GM23338 (cell line): ENCODE results near the gene KATNAL2. TPM values are rescaled to one million over a fixed set of nuclear protein-coding genes. Genes with fewer than 3 reads are reported as not detected.

Source experiments
- ATAC-seq: fragments of 200-7000 bp; cut with Tn5 transposase; 3 replicates; pipeline ENCODE4 v1.9.1; 2020
- DNase-seq: peaks from one replicate; pipeline ENCODE4 v3.0.0-alpha.2; 2015; ENCODE audit warnings: low spot score
- H2AFZ ChIP-seq: fragments of 200-600 bp; sonication (generic); 2 replicates; pipeline ENCODE4 v1.8.0; 2016; ENCODE audit warnings: antibody characterized with exemption, mild to moderate bottlenecking, moderate library complexity
- H3F3A ChIP-seq: fragments of 200-600 bp; sonication (generic); replicated peaks from 2 replicates; pipeline ENCODE4 v1.8.0; 2017; ENCODE audit warnings: antibody characterized with exemption, mixed run types, low read depth
- H3K27ac ChIP-seq: fragments of 200-600 bp; sonication (generic); 2 replicates; pipeline ENCODE4 v1.6.1; 2016; ENCODE audit warnings: low read depth
- H3K27me3 ChIP-seq: fragments of 200-600 bp; sonication (generic); 2 replicates; pipeline ENCODE4 v1.8.0; 2016; ENCODE audit warnings: mild to moderate bottlenecking, mixed run types, moderate library complexity; ENCODE audit not compliant: insufficient read depth
- H3K36me3 ChIP-seq: fragments of 200-600 bp; sonication (generic); 2 replicates; pipeline ENCODE4 v1.8.0; 2016; ENCODE audit warnings: mild to moderate bottlenecking; ENCODE audit not compliant: insufficient read depth
- H3K4me1 ChIP-seq: fragments of 200-600 bp; sonication (generic); 2 replicates; pipeline ENCODE4 v1.8.0; 2016; ENCODE audit warnings: mild to moderate bottlenecking, moderate library complexity; ENCODE audit not compliant: insufficient read depth
- H3K4me2 ChIP-seq: fragments of 200-600 bp; sonication (generic); 2 replicates; pipeline ENCODE4 v1.7.1; 2017; ENCODE audit warnings: mixed run types
- H3K4me3 ChIP-seq: fragments of 200-600 bp; sonication (generic); 2 replicates; pipeline ENCODE4 v1.6.1; 2016; ENCODE audit warnings: mixed run types
- H3K79me2 ChIP-seq: fragments of 200-600 bp; sonication (generic); replicated peaks from 2 replicates; pipeline ENCODE4 v1.8.0; 2017; ENCODE audit warnings: mild to moderate bottlenecking; ENCODE audit not compliant: insufficient read depth
- H3K9me2 ChIP-seq: fragments of 200-600 bp; sonication (generic); 2 replicates; pipeline ENCODE4 v1.8.0; 2017; ENCODE audit not compliant: insufficient read depth
- H4K20me1 ChIP-seq: fragments of 200-600 bp; sonication (generic); replicated peaks from 2 replicates; pipeline ENCODE4 v1.8.0; 2017; ENCODE audit warnings: mild to moderate bottlenecking; ENCODE audit not compliant: insufficient read depth
- H3K27ac Mint-ChIP-seq: 2 replicates; pipeline ENCODE4 v1.8.0; 2020; ENCODE audit warnings: inconsistent platforms, mild to moderate bottlenecking, moderate library complexity, mixed read lengths
- H3K27me3 Mint-ChIP-seq: 3 replicates; pipeline ENCODE4 v1.8.0; 2022; ENCODE audit warnings: low read depth, mild to moderate bottlenecking, moderate library complexity, mixed read lengths, inconsistent platforms; ENCODE audit not compliant: insufficient read depth, poor library complexity
- H3K36me3 Mint-ChIP-seq: 3 replicates; pipeline ENCODE4 v1.8.0; 2021; ENCODE audit warnings: low read depth, mild to moderate bottlenecking, inconsistent platforms, moderate library complexity, mixed read lengths
- H3K4me1 Mint-ChIP-seq: 3 replicates; pipeline ENCODE4 v1.8.0; 2020; ENCODE audit warnings: mild to moderate bottlenecking, inconsistent platforms, mixed read lengths
- H3K4me3 Mint-ChIP-seq: 3 replicates; pipeline ENCODE4 v1.8.0; 2021; ENCODE audit warnings: moderate library complexity, mild to moderate bottlenecking, inconsistent platforms, mixed read lengths
- H3K9me3 Mint-ChIP-seq: 3 replicates; pipeline ENCODE4 v1.8.0; 2020; ENCODE audit warnings: moderate library complexity, mild to moderate bottlenecking, inconsistent platforms, mixed read lengths
- CREB1 ChIP-seq: fragments of 250-450 bp; sonication (Bioruptor Pico); IDR thresholded peaks from 2 replicates; pipeline ENCODE4 v1.5.0; 2020; ENCODE audit warnings: low read depth, mild to moderate bottlenecking, moderate library complexity
- JUNB ChIP-seq: IDR thresholded peaks from one replicate; pipeline ENCODE4 v1.6.1; 2016; ENCODE audit warnings: antibody characterized with exemption; ENCODE audit not compliant: unreplicated experiment
- NANOG ChIP-seq: IDR thresholded peaks from 2 replicates; pipeline ENCODE4 v1.6.1; 2016; ENCODE audit warnings: antibody characterized with exemption, borderline replicate concordance
- REST ChIP-seq: IDR thresholded peaks from one replicate; pipeline ENCODE4 v1.6.1; 2018; ENCODE audit warnings: antibody characterized with exemption; ENCODE audit not compliant: unreplicated experiment
- STAT1 ChIP-seq: IDR thresholded peaks from one replicate; pipeline ENCODE4 v1.6.1; 2016; ENCODE audit warnings: antibody characterized with exemption; ENCODE audit not compliant: unreplicated experiment
- ZNF331 ChIP-seq: fragments of 250-450 bp; sonication (Bioruptor Pico); IDR thresholded peaks from 2 replicates; pipeline ENCODE4 v1.5.0; 2020; ENCODE audit warnings: low read depth, mild to moderate bottlenecking, moderate library complexity
- ZNF462 ChIP-seq: fragments of 250-450 bp; sonication (Bioruptor Pico); IDR thresholded peaks from 2 replicates; pipeline ENCODE4 v1.5.0; 2020; ENCODE audit warnings: mild to moderate bottlenecking, moderate library complexity
- polyA plus RNA-seq: library from polyadenylated mRNA; unstranded; fragments of >200 nt; fragmentation: Nextera tagmentation; extraction: Ambion mirVana; gene quantifications from 2 replicates; pipeline ENCODE4 v1.2.1, GENCODE V29; 2016
- total RNA-seq: library from RNA; depleted of rRNA; stranded (reverse); fragments of >200 nt; shearing (Covaris generic); gene quantifications from 2 replicates; pipeline ENCODE4 v1.2.3, GENCODE V29; 2014
- TF ChIP-seq, protein P1 (sequence below): IDR thresholded peaks from 2 replicates; pipeline ENCODE4 v1.6.1; 2016; ENCODE audit warnings: antibody characterized with exemption
- TF ChIP-seq, protein P2 (sequence below), 2 experiments: fragments of 200-600 bp in 1 of 2; sonication (generic) in 1 of 2; conservative IDR thresholded peaks; 2 replicates each; pipeline versions ENCODE4 v1.5.1 to v1.6.1; 2016 to 2017; ENCODE audit warnings: antibody characterized with exemption in 2 of 2, low read depth in 2 of 2, mild to moderate bottlenecking in 2 of 2, moderate library complexity in 1 of 2

Gene KATNAL2
- total and polyA plus RNA-seq, 2 experiments from 2014 or later = 11.8 TPM

DNA sequence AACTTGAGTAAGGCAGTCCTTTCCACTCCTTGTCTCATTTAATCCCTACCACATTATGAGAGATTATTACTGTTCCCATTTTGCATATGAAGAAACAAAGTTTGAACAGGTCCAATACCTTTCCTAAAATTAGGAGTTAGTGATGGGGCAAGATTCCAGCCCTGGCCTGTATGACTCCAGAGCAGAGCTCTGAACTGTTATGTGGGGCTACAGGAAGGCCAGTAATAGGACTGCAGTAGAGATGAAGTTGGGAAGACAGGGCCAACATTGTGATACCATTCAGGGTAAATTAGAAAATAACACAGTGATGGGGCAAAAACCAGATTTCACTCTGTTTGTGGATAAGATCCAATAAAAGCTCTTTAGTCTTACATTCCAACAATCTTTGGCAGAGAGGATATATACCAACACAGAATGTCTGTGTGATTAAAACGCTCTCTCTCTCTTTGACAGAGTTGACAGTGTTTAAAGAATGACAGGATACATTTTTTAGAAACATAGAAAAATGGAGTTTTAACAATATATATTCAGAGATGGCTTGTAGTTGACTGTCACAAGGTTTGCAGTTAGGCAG is 22.7 kb downstream of the KATNAL2 start:
- TF ChIP-seq, protein P1, sequence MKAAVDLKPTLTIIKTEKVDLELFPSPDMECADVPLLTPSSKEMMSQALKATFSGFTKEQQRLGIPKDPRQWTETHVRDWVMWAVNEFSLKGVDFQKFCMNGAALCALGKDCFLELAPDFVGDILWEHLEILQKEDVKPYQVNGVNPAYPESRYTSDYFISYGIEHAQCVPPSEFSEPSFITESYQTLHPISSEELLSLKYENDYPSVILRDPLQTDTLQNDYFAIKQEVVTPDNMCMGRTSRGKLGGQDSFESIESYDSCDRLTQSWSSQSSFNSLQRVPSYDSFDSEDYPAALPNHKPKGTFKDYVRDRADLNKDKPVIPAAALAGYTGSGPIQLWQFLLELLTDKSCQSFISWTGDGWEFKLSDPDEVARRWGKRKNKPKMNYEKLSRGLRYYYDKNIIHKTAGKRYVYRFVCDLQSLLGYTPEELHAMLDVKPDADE = no peak
- no peak for TF ChIP-seq JUNB
- Mint-ChIP-seq H3K9me3 (no peaks in the 10 kb centered on the region), H3K27ac (no peak overlapping the region), H3K4me1 (peaks cover 9% of the 10 kb centered on the region), H3K27me3 (no peaks in the 10 kb centered on the region), H3K4me3 (no peak overlapping the region), H3K36me3 (no peaks in the 10 kb centered on the region)
- no peak overlapping the region for H3K4me2 ChIP-seq
- H3K79me2 ChIP-seq = no peaks in the 10 kb centered on the region
- no peak overlapping the region for H3K4me3 ChIP-seq
- no peaks in the 10 kb centered on the region for H3F3A ChIP-seq
- no peaks in the 10 kb centered on the region for H3K36me3 ChIP-seq
- H2AFZ ChIP-seq = 0 out of 2 replicates have a peak overlapping the region, but pooled peaks have one; percentile 18
- no peaks in the 10 kb centered on the region for H4K20me1 ChIP-seq
- no peak overlapping the region for H3K27ac ChIP-seq
- no peaks in the 10 kb centered on the region for H3K27me3 ChIP-seq
- DNase-seq (no peak), ATAC-seq (no peak)
- H3K4me1 ChIP-seq = peaks cover 8% of the 10 kb centered on the region
- no peaks in the 10 kb centered on the region for H3K9me2 ChIP-seq

DNA sequence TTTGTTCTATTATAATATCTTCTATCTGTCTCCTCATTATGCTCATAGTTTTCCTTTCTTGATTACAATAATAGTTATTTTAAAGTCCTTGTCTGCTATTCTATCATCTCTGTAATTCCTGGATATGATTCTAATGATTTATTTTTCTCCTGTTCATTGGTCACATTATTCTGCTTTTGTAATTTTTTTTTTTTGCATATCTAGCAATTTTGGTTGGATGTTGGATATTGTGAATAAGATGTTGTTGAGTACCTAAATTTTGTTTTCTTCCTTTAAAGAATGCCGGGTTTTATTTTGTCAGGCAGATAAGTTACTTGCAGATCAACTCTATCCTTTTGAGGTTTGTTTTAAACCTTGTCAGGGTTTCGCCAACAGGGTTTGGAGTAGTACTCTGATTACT is 25.2 kb downstream of the KATNAL2 start:
- Histone ChIP-seq H3K4me3 (no peak overlapping the region), H3K36me3 (no peaks in the 10 kb centered on the region), H3K4me2 (no peak overlapping the region), H3K4me1 (peaks cover 10% of the 10 kb centered on the region), H2AFZ (no peak overlapping the region), H3K9me2 (no peaks in the 10 kb centered on the region), H3K79me2 (no peaks in the 10 kb centered on the region), H3K27ac (no peak overlapping the region), H3K27me3 (no peaks in the 10 kb centered on the region), H3F3A (no peaks in the 10 kb centered on the region), H4K20me1 (no peaks in the 10 kb centered on the region)
- Mint-ChIP-seq H3K4me3 (no peak overlapping the region), H3K9me3 (no peaks in the 10 kb centered on the region), H3K27ac (no peak overlapping the region), H3K36me3 (no peaks in the 10 kb centered on the region), H3K4me1 (peaks cover 12% of the 10 kb centered on the region), H3K27me3 (no peaks in the 10 kb centered on the region)
- ATAC-seq (no peak), DNase-seq (no peak)
- TF ChIP-seq NANOG (no peak), STAT1 (no peak), ZNF331 (CRISPR knock-in tag) (no peak), CREB1 (CRISPR knock-in tag) (no peak), ZNF462 (no peak), REST (no peak)
- TF ChIP-seq, protein P2, sequence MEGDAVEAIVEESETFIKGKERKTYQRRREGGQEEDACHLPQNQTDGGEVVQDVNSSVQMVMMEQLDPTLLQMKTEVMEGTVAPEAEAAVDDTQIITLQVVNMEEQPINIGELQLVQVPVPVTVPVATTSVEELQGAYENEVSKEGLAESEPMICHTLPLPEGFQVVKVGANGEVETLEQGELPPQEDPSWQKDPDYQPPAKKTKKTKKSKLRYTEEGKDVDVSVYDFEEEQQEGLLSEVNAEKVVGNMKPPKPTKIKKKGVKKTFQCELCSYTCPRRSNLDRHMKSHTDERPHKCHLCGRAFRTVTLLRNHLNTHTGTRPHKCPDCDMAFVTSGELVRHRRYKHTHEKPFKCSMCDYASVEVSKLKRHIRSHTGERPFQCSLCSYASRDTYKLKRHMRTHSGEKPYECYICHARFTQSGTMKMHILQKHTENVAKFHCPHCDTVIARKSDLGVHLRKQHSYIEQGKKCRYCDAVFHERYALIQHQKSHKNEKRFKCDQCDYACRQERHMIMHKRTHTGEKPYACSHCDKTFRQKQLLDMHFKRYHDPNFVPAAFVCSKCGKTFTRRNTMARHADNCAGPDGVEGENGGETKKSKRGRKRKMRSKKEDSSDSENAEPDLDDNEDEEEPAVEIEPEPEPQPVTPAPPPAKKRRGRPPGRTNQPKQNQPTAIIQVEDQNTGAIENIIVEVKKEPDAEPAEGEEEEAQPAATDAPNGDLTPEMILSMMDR (conservative IDR thresholded peaks at IDR 0.05; ENCODE audit: low read depth in 2 of 2) = no peak
